ENCODE measurements around the gene PRR23E. TPM values are rescaled to one million over a fixed set of nuclear protein-coding genes. Genes with fewer than 3 reads are reported as not detected.
A peak's percentile ranks its signal among the peaks of the same experiment; 100 is the strongest.

PRR23E gene
- total RNA-seq, 2 donors from 2014 or later = not detected

GRCh38 chr3:127206154-127206553, 13.2 kb downstream of the PRR23E start:
- H3K36me3 ChIP-seq = no peaks in the 10 kb centered on the region
- H3K4me3 ChIP-seq = no peak overlapping the region
- H3K27me3 ChIP-seq = no peaks in the 10 kb centered on the region
- DNase-seq (ENCODE audit: low spot score) = no peak
- H3K4me1 ChIP-seq = no peaks in the 10 kb centered on the region
- peaks cover 0 to 9% of the 10 kb centered on the region in 2 donors for H3K9me3 ChIP-seq
- H3K27ac ChIP-seq = no peak overlapping the region
- TF ChIP-seq, protein P1, sequence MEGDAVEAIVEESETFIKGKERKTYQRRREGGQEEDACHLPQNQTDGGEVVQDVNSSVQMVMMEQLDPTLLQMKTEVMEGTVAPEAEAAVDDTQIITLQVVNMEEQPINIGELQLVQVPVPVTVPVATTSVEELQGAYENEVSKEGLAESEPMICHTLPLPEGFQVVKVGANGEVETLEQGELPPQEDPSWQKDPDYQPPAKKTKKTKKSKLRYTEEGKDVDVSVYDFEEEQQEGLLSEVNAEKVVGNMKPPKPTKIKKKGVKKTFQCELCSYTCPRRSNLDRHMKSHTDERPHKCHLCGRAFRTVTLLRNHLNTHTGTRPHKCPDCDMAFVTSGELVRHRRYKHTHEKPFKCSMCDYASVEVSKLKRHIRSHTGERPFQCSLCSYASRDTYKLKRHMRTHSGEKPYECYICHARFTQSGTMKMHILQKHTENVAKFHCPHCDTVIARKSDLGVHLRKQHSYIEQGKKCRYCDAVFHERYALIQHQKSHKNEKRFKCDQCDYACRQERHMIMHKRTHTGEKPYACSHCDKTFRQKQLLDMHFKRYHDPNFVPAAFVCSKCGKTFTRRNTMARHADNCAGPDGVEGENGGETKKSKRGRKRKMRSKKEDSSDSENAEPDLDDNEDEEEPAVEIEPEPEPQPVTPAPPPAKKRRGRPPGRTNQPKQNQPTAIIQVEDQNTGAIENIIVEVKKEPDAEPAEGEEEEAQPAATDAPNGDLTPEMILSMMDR (IDR thresholded peaks at IDR 0.05) = no peak

GRCh38 chr3:127206611-127207516, 13.9 kb downstream of the PRR23E start:
- H3K27me3 ChIP-seq = no peaks in the 10 kb centered on the region
- H3K27ac ChIP-seq = no peak overlapping the region
- no peaks in the 10 kb centered on the region for H3K4me1 ChIP-seq
- peak; percentile 43 for DNase-seq (ENCODE audit: low spot score)
- TF ChIP-seq, protein P1 (IDR thresholded peaks at IDR 0.05) = no peak
- H3K36me3 ChIP-seq = no peaks in the 10 kb centered on the region
- H3K9me3 ChIP-seq = peaks cover 0 to 8% of the 10 kb centered on the region in 2 donors
- no peak overlapping the region for H3K4me3 ChIP-seq

- Histone ChIP-seq H3K27ac (no peak overlapping the region), H3K4me1 (no peaks in the 10 kb centered on the region), H3K36me3 (no peaks in the 10 kb centered on the region), H3K27me3 (no peaks in the 10 kb centered on the region), H3K9me3 (no peaks in the 10 kb centered on the region), H3K4me3 (no peak overlapping the region)
- TF ChIP-seq, protein P1 (IDR thresholded peaks at IDR 0.05) = no peak
- DNase-seq (ENCODE audit: low spot score) = peak; percentile 51
Observed at GRCh38 chr3:127207727-127208482, 15.0 kb downstream of the PRR23E start.

DNA sequence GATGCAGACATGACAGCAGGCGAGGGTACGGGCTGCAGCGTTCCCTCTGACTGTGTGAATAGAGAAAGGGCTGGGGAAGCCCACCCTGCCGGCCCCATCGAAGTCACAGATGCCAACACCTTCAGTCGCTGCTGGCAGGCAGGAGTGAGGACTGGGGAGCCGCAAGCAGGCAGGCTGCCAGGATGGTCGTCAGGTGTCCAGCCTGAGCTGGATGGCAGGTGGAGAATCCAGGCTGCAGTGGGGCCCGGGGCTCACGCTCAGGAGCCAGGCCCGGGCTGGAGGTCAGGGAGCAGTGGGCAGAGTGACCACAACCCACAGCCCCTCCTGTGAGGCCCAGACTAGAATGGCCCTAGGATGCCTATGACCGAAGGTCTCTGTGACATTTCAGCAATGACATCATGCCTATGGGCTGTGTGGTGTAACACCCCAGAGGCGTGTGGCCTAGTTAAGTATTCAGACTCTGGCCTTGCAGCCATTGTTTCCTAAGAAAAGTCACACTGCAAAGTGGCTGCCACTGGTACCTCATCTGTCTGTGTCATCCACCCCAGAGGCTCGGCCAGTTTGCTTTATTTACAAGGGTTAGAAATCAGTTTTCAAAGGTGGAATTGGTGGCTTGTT, 15.7 kb downstream of the PRR23E start:
- Histone ChIP-seq H3K36me3 (no peaks in the 10 kb centered on the region), H3K4me3 (no peak overlapping the region), H3K4me1 (no peaks in the 10 kb centered on the region), H3K27ac (no peak overlapping the region), H3K27me3 (no peaks in the 10 kb centered on the region), H3K9me3 (no peaks in the 10 kb centered on the region)
- DNase-seq (ENCODE audit: low spot score) = peak; percentile 30
- TF ChIP-seq, protein P1 (IDR thresholded peaks at IDR 0.05) = no peak

DNA sequence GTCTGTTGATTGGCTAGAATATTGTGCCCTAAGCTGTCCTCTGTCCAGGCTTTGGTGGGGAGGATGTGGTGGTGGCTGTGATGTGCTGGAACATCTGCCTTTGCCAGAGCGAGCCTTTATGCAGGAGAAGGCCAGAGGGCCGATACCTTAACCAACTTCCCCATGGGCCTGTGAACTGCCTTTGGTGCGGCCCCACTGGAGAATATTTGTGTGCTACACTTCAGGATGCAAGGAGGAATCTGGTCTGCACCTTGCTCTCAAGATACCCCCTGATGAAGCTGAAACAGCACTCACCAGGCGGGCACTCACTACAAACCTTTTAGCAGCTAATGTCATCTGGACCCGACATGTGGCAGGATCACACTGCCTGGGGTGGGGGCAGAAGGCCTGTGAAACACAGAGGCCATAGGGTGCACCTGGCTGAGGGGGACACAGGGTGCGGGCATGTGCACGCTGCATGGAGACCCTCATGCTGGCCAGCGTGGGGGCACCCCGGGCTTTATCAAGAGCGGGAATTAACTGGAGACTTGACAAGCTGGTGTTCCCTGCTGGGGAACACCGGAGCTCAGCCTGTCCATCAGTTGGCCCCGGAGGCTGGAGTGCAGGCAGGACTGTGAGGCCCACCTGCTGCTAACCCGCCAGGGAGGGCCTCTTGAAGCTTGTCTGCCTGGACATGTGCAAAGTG, 16.4 kb downstream of the PRR23E start:
- H3K36me3 ChIP-seq = no peaks in the 10 kb centered on the region
- no peak overlapping the region for H3K4me3 ChIP-seq
- no peaks in the 10 kb centered on the region for H3K27me3 ChIP-seq
- TF ChIP-seq, protein P1 (IDR thresholded peaks at IDR 0.05) = no peak
- H3K9me3 ChIP-seq = no peaks in the 10 kb centered on the region
- H3K4me1 ChIP-seq = no peaks in the 10 kb centered on the region
- peak; percentile 23 for DNase-seq (ENCODE audit: low spot score)
- no peak overlapping the region for H3K27ac ChIP-seq
